OCI-LY3 (cell line): ENCODE measurements around the gene PHB1.

ENCODE experiments used
- CTCF ChIP-seq: fragments of 200-600, 300-600 bp; sonication (generic); IDR thresholded peaks from 2 replicates; pipeline ENCODE4 v1.5.1; 2014; ENCODE audit warnings: antibody characterized with exemption, low read length, low read depth
- EZH2phosphoT487 ChIP-seq: fragments of 200-600 bp; shearing (Covaris generic); IDR thresholded peaks from 2 replicates; pipeline ENCODE4 v1.6.1; 2018; ENCODE audit warnings: antibody characterized with exemption, mixed run types, low read depth

- TF ChIP-seq CTCF: no peak
- no peak for TF ChIP-seq EZH2phosphoT487
Measured at GRCh38 chr17:49406421-49407061, 8.1 kb downstream of the PHB1 start.
